HPDE6-E6E7 (cell line): ENCODE data around the gene NAT16.
"Not testable (repeated sequence)": the region's sequence is repeated elsewhere in the genome, so short reads cannot be mapped to it uniquely, and the experiment has no call there.

Experiments
- DNase-seq: peaks from one replicate; pipeline ENCODE4 v3.0.0; 2011; ENCODE audit warnings: missing footprints; ENCODE audit errors: extremely low spot score

The NAT16 gene

DNA sequence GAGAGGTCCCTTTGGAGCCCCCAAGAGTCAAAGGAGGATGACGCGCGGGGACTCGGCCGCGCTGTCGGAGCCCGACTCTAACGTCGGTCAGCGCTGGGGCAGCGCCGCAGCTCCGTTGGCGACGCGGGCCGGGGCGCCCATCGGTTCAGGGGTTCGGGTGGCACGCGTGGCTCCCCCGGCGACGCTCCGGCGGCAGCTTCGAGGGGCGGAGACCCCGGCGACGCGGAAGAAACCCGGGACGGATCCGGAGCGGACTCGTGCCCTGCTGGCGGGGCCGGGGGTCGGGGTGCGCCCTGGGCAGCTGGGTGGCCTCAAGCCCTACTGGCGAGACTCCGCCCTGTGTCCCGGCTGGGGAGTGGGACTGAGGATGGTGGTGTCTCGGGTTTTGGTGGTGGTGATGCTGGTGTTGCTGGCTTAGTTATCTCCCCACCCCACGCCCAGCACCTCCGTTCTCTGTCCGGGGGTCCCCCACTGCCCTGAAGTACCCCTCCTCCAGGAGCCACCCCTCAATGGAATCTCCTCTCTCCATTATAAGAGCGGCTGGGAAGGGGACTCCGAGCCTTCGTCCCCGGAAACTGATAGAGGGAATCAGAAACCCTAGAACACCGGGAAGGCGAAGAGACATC, at the start of gene NAT16:
TSS of gene NAT16 (minus strand) at position 164 of the 626 bp plus-strand sequence. CDS start 5,486 bp downstream, outside the sequence.
- no peak for DNase-seq

DNA sequence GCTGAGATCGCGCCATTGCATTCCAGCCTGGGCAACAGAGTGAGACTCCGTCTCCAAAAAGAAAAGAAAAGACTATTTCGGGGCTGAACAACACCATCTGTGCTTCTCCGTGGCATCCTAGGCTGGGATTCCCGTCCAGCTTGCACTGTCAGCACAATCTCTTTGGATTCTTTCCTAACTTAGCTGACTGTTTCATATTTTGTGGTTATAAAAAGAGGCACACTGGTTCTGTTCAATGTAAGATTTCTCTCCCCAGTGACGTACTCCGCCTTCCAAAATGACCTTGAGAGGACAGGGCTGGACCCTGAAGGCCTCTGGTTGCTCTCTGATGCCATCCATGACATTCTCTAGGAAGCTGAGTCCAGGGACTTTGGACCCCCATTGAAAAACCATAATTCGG, 46.6 kb upstream of the NAT16 start:
- DNase-seq = no peak

DNA sequence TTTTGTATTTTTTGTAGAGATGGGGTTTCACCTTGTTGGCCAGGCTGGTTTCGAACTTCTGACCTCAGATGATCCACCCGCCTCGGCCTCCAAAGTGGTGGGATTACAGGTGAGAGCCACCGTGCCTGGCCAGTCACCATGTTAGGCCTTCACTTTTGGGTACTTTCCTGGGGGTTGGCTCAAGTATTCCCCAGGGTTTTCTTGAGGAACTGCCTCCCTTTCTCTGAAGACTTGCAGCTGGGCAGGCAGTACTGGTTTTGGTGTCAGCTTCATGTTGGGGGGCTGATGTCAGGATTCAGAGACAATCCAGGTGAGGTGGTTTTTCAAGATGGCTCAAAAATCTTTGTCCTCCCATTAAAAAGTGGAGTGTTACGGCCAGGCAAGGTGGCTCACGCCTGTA, 45.6 kb upstream of the NAT16 start:
- DNase-seq = no peak

DNA sequence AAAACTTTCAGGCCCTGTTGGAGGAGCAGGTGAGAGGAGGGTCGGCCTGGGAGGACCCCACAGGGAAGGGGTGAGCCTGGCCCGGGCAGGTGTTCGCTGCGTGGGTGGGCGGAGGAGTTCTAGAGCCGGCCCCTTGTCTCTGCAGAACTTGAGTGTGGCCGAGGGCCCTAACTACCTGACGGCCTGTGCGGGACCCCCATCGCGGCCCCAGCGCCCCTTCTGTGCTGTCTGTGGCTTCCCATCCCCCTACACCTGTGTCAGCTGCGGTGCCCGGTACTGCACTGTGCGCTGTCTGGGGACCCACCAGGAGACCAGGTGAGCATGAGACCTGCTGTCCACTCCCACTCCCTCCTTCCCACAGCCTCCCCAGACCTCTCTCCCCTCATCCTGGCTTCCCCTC, 43.4 kb upstream of the NAT16 start:
- DNase-seq = no peak

DNA sequence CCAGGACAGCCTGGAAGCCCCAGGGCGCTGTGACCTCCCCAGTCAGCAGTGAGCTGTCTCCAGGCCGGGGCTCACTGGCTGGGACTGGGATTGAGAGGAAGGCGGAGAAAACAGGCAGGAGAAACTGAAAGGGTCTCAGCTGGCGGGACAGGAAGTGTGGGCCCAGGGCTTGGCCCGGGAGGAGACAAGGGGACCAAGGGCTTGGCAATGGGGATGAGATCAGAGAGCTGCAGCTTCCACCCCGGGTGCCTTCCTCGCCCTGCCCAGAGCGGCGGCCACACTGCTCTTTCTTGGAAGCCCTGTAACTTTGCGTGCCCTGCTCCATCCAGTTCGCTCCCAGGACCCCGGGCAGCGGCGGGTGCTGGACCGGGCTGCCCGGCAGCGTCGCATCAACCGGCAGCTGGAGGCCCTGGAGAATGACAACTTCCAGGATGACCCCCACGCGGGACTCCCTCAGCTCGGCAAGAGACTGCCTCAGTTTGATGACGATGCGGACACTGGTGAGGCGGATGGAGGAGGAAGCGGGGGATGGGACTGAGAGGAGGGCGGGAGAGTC, 42.3 kb upstream of the NAT16 start:
- no peak for DNase-seq

DNA sequence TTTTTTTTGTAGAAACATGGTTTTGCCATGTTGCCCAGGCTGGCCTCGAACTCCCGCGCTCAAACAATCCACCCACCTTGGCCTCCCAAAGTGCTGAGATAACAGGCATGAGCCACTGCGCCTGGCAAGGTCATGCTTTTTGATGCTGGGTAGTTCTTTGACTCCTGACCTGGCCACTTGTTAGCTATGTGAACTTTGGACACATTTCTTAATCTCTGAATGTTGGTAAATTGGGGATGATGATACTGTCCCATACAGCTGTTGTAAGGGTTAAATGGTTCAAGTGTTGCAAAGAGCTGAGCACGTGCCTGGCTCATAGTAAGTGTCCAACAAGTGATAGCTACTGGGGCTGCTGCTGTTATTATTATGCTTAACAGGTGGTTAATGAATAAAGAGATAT, 40.2 kb upstream of the NAT16 start:
- DNase-seq = no peak

DNA sequence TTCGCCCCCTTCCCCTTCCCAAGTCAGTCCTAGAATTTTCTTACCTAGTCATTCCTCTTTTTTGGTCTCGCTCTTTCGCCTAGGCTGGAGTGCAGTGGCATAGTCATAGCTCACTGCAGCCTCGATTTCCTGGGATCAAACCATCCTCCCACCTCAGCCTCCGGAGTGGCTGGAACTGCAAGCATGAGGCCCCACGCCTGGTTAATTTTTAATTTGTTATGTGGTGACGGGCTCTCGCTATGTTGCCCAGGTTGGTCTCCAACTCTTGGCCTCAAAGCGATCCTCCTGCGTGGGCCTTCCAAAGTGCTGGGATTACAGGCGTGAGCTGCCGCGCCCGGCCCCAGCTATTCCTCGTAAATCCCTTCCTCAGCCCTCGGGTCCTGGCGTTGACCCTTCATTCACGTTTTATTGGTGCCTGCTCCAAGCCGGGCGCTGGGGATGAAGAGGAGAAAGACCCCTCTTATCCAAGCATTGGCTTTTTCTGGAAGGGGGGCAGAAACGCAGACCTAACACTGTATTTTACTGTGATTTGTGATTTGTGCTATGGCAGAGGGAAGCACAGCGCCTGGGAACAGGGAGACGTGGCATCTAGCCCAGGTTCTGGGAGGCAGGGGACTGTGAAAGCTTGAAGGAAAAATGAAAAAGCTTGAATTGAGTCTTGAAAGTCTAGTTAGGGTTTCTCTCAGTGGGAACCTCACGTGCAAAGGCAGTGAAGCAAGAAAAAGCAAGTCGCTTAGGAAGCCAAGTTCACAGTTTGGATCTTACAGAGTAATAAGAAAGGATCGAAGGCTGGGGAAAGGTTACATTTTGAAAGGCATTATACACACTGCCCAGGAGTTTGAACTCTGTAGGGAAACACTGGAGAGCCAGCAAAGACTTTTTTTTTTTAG, 38.4 kb upstream of the NAT16 start:
- DNase-seq = no peak

DNA sequence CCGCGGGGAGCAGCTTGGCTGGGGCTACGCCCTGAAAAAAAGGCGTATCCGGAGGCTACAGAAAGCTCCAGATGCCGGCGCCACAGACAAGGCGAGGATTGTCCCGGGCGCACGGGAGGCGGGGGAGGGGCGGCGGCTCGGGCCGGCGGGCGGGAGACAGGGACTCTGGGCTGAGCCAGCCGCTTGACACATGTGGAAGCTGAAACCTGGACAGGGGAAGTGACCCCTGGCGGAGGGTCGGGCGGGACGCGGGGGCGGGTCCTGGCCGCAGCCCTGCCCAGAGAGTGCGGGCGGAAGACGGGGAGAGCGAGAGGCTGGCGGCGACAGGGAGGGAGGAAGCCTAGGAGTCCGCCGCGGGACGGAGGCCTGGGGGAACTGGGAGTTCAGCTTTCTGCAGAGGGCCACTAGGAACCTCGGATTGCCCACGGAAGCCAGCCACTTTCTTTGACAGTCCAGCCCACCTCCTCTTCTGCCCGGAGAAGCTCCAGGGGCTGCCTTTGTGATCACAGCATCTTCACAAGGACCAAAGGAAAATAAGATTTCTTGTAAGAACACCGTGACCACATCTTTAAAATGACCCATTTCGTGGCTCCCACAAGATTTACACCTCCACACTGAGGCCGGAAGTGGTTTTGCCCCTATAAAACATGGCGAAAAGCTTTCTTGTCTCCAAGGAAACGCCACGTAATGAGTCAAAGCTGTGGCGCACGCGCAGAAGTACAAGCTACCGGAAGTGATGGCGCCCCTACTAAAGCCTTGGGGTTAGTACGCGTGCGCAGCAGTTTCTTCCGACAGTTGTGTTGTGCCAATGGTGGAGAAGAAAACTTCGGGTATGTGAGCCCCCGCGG, 37.5 kb upstream of the NAT16 start, which contains the start of the genes PLOD3 and ZNHIT1:
TSS of gene PLOD3 (minus strand) at position 194 of the 848 bp plus-strand sequence. CDS start 307 bp downstream, outside the sequence.
TSS of gene ZNHIT1 (plus strand) at position 778 of the 848 bp plus-strand sequence. CDS start at position 809, 31 bp downstream.
- peak; percentile 98 for DNase-seq

DNA sequence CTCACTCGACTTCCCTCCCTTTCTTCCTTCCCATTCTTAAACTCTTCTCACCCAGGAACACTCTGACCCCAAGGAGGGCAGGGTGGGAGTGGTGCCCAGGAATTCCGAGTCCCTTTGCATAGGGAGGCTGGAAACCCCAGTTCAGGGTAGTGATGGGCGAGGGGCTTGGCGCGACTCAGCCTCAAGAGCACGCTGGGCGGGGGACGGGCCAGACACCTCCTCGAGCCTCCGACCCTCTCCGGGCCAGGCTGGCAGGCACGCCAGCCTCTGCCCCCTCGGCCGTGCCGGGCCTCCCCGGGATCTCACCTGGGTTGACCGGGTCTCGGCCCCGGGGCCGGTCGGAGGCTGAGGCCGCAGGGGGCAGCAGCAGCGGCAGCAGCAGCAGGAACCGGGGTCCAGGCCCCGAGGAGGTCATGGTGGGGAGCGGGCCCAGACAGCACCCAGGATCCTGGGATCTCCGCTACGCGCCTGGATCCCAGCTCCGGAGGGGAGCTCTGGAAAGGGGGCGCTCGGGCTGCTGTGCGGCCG, 36.8 kb upstream of the NAT16 start:
- no peak for DNase-seq

DNA sequence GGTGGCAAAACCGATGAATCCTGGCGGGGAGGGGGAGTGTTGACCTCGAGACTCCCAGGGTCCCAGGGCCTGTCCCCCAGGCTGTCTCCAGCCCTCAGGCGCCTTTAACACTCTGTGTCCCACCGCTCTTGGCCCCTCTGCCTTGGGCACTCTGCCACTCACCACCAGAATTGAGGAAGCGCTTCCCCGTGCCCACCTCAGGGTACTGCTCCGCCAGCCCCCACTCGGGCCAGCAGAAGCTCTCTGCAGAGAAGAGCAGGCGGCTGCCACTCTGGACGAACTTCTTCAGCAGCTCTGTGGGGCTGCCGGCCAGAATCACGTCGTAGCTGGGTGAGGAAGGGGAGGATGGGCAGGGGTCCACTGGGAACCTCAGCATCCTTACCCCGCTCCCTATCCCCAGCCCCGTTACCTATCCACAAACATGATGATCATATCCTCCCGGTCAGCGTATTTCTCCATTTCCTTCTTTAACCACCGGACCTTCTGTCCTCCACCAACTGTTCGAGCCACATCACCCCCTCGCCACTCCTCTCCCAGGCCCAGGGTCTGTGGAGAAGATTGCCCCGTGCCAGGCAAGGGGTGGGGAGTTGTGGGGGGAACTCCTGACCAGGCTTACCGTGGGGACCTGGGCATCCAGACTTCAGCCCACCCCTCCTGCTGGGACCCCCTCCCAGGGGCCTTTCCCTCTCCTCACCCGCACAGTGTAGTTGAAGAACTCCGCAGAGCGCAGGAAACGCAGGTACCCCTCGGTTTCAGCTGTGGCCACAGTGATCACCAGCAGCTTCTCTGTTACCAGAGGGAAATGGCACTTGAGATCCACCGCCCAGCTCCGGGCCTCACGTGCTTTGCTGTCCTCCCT, 36.1 kb upstream of the NAT16 start:
- no peak for DNase-seq

DNA sequence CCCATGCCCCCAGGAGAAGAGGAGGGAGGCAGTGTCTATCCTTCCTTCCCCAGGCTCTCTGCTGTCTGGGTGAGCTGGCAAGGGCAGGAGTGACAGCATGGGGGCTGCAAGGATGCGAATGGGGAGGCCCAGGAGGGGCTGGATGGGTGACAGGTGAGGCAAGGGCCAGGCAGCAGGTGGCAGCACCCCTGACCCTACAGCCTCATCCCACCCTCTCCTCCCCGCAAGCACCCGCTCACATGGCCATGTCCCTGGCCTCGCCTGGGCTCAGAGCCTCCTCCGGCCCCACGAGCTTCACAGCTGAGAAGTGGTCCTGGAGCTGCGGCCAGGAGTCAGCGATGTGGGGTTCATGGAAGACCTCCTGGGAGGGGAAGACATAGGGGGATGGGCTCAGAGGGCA, 31.9 kb upstream of the NAT16 start:
- DNase-seq = no peak

DNA sequence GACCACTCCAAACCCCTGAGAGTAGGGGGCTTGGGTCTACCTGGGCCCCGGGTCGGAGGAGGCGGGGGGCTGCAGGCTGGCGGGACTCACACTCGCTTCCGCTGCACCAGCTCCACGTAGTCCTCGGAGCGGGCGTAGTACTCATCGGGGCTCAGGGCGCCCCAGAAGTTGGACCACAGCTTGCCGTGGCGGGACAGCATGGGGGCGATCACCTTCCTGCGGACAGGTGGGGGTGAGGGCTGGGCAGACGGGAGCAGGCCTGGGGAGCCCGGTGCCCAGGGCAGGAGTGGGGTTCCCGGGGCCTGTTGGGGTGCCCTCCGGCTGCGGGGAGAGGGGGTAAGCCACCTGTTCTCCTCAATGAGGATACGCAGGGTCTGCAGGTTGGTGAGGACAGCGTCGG, 31.4 kb upstream of the NAT16 start:
- DNase-seq = no peak

DNA sequence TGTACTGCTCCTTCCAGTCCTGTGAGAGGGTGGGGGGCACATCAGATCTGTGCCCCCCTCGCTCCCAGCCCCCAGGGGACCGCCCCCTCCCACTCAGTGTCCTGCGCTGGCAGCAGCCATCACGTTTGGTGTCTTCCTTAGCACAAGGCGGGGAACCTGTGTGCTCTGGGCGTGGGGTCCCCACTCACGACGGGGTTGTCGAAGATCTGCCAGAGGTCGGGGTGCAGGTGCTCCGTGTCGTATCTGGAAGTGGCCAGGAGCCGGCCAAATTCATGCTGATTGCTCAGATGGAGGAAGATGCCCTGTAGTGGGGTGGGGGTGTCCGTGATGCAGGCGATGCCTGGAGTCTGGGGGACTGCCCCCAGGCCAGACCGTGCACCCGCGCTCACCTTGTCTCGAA, 30.1 kb upstream of the NAT16 start:
- no peak for DNase-seq

DNA sequence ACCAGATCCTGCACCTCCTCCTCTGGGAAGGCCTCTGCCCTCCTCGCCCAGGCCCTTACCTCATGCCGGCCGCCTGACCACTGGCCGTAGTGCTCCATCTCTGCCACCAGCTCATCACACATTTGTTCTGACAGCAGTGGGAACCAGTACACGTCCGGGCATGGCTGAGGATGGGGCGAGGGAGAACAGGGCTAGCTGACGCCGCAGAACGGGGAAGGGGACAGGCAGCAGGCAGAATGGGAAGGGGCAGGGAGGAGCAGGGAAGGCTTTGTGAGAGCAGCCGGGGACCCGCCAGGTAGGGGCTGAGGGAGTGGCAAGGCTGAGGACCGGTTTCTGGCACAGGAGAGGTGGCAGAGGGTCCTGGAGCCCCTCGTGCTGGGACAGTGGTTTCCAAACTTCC, 28.7 kb upstream of the NAT16 start:
- no peak for DNase-seq

DNA sequence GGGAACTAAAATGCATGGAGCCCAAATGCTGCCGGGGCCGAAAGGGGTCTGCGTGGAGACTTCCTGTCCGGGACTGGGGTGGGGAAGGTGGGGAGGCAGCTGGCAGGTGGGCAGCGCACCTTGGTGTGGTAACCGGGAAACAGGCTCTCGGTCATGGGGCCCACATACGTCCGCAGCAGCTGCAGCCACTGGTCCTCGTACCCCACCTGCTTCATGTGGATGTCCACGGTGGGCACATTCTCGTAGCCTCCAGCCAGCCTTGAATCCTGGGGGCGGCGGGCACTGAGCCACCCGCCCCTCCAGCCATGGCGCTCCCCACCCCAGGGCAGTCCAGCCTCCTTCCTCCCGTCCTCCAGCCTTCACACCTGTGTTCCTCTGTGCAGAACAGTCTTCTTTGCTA, 27.4 kb upstream of the NAT16 start:
- no peak for DNase-seq

DNA sequence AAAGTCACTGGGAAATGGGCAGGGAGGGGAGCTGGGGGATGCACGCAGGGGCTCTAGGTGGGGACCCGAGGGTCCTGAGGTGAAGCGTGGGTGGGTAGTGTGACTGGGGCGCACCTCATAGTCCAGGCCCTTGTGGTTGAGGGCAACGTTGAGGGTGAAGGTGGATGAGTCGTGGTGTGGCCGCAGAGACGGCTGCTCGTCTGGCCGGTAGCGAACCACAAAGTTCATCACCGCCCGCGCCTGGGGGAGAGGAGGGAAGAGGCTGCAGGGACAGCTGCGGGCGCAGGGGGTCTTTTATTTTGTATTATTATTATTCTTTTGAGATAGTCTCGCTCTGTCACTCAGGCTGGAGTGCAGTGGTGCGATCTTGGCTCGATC, 26.6 kb upstream of the NAT16 start:
- DNase-seq = no peak

DNA sequence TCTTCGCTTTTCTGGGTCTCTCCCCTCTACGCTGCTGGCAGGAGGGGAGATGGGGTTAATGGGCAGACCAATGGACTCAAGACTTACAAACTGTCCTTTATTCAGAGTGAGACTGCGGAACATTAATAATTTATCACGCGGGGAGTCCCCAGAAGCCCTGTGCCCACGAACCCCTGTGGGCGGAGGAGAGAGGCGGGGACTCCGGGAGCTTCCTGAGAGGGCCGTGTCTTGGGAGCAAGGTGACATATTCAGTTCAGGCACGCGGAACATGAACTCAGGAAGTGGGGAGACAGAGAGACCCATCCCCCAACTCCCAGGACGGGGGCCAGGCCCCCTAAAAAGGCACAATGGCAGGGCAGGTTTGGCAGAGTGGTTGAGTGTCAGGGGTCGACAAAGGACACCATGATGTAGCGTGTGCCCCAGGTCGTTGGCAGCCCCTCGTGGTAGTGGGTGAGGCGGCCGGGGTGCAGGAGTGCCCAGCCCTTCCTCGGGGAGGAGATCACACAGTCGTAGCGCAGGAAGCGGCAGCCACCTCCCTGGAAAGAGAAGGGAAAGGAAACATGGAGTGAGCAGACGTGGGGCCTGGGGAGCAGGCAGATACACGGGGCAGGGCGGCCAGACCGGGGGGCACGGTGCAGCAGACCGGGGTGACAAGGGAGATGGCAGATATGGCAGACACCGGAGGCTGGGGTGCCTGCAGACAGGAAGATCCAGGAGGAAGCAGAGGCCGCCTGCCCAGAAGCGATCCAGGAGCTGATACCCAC, 26.0 kb upstream of the NAT16 start:
- DNase-seq = no peak

DNA sequence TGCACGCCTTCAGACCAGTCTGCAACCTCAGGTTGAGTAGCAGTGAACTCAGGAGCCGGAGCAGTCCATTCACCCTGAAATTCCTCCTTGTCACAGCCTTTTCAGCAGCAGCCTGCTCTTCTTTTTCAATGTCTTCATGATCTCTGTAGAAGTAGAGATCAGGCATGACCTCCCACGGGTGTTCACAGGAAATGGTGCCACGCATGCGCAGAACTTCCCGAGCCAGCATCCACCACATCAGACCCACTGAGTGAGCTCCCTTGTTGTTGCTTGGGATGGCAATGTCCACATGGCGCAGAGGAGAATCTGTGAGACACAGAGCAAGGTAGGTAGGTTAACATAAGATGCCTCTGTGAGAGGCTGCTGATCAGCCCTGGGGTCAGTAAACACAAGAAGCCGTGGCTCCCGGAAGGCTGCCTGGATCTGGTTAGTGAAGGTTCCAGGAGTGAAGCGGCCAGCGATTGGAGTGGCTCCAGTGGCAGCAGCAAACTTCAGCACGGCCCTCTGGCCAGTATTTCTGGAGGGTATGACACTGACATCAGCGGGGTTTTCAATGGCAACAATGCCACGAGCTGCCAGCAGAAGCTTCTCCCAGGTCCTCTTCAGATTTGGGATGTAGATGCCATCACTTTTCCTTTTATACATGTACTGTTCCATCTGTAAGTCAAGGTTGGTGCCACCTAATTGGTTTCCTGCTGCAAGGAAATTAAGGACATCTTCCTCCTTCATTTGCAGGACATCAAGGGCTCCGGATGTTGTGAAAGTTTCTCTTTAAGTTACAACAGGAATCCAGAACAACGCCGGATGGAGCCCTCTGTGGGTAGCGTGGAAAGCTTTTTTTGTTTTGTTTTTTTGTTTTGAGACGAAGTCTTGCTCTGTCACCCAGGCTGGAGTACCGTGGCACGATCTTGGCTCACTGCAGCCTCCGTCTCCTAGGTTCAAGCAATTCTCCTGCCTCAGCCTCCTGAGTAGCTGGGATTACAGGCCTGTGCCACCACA, 23.9 kb upstream of the NAT16 start:
- not testable (repeated sequence) for DNase-seq

DNA sequence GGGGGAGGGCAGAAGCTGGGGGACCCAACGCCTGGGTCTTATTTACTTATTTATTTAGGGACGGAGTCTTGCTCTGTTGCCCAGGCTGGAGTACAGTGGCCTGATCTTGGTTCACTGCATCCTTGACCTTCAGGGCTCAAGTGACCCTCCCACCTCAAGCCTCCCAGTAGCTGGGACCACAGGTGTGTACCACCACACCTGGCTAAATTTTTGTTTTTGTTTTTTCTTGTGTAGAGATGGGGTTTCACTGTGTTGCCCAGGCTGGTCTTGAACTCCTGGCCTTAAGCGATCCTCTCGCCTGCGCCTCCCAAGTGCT, 22.5 kb upstream of the NAT16 start:
- DNase-seq = no peak
